ENCODE results near the gene ADISSP. TPM values are rescaled to one million over a fixed set of nuclear protein-coding genes. Genes with fewer than 3 reads are reported as not detected.

Gene ADISSP
- total RNA-seq (ENCODE audit: low replicate concordance), result 20.2 and 22.3 TPM in 2 replicates

DNA sequence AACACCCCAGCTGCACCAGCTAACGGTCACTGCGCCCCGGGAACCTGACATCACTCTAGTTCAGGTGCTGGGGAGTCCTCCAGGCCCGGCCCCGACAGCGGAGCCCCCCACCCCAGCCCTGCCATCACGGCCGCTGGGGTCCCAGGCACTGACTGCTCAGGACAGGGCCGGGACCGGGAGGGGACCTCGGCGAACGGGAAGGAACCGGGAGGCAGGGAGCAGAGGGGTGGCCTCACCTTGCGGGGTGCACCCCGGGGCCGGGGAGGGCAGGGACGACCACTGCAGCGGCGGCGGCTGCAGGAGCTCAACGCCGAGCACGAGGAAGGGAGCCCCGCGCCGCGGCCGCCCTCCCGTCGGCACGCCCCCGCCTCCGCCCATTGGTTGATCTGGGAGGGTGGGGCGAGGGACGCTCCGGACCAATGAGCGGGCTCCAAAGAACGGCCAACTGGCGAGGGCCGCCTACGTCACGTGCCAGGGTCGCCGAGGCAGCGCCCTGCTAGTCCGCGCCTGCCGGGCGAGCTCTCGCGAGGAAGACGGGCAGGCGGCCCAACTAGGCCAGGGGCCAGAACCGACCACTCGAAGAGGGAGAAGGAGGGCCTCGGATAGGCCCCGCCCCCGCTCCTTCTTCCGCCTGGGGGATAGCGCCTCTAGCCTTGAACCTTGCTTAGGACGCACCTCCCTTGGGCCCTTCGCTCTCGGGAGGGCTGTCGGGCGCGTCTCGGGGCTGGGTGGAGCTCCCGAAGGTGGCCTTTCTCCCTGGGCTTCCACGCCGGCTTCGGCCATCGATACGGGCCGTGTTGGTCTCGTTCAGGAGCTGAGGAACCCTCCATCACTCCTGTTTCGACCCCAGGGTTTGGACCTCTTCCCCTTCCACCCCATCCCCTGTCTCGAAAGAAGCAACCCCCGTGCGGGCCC, at the start of gene ADISSP:
ADISSP (minus strand) TSS at position 327 of the 915 bp plus-strand sequence. CDS start 7,653 bp downstream, outside the sequence.

DNA sequence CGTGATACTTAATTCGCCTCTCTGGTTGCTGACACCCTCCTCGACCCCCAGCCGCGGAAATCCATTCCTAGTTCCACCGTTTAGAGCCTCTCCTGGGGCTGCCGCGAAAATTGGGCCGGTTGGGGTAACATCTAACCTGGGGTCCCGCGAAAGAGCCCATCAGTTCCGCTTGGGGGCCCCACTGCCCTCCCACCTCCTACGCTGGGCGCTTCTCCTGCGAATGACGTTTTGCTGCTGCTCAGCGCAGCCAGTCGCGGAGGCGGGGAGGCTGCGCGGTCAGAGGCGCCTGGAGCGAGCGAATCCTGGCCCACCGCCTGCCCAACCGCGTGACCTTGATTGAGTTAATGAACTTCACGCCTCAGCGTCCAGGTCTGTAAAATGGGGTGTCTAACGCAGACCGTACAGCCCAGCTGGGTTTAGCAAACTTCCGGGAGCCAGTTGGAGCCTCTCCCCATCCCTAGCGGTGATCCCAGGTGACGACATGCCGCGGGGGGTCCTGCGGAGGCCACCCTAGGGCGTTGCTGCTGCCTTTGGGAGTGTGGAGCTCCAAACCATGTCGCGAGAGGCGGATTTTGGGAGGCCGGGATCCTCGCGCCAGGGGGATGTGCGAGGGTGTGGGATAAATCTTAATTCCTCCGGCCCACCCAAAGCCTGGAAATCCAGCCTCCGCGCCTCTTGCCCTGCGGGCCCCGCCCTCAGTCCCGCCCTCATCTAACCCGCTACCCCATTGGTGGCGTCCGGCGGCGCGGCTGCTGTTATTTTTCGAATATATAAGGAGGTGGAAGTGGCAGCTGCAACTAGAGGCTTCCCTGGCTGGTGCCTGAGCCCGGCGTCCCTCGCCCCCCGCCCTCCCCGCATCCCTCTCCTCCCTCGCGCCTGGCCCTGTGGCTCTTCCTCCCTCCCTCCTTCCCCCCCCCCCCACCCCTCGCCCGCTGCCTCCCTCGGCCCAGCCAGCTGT, 28.2 kb upstream of the ADISSP start, which contains the start of gene CDC25B:
CDC25B (plus strand) TSS at position 800 of the 958 bp plus-strand sequence. CDS start 222 bp downstream, outside the sequence.

DNA sequence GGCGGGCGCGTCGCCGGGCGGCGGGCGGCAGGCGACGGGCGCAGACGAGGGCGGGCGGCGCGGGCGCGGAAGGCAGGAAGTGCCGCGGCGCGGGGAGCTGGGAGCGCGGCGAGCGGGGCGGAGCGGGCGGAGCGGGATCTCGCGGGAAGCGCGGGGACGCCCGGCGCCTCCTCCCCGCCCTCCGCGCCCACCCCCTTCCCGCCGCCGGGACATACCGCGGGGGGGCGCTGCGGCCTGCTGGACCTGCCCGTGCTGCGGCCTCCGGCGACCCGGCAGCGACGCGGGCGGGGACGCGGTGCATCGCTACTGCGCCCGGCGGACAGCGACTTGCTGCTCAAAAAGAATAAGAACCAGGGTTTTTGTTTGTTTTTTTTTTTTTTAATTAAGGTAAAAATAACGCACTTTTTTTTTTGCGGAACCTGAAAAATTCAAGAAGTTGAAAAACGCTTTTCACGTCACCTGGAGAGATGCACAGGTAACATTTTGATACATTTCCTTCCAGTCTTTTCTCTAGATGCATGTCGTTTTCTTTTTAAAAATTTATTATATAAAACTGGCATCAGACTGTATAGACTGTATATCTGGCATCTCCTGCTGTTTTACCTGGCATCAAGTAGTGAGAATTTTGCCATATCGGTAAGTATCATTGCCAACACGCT, 19.2 kb upstream of the ADISSP start, which contains the start of gene CENPB:
CENPB (minus strand) TSS at position 76 of the 659 bp plus-strand sequence. CDS start 257 bp downstream, outside the sequence.

DNA sequence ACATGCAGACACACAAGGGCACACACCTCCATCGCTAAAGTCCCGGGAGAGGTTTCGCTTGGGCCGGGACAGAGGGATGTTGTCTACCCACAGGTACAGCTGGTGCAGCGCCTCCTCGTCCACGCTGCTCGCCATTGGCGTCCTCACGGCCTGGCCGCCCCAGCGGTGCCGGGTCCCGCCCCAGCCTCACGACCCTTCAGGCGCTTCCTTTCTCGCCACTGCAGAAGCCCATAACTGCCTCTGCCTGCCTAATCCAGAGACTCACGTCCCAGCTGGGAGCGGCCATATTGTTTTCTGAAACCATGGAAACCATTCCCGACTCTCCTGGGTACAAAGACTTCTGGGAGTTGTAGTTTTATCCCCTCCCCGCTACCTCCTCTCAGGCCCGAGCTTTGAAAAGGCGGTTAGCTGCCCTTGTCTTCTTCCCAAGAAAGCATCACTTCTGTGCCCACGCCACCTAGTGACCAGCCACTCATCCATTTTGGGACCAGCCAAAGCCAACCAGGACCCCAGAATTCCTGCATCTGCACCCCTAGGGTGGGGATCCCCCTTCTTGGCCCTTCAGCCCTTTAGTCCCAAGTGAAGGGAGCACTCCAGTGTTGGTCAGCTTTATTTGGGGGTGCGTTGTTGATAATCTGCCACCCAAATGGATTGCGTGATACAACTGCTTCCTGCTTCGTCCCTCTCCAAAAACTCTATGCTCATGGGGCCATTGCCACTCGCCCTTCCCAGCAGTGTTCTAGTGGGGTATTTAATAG, 13.8 kb upstream of the ADISSP start, which contains the start of gene SPEF1:
SPEF1 (minus strand) TSS at position 296 of the 758 bp plus-strand sequence; CDS start at position 135, 161 bp downstream.

DNA sequence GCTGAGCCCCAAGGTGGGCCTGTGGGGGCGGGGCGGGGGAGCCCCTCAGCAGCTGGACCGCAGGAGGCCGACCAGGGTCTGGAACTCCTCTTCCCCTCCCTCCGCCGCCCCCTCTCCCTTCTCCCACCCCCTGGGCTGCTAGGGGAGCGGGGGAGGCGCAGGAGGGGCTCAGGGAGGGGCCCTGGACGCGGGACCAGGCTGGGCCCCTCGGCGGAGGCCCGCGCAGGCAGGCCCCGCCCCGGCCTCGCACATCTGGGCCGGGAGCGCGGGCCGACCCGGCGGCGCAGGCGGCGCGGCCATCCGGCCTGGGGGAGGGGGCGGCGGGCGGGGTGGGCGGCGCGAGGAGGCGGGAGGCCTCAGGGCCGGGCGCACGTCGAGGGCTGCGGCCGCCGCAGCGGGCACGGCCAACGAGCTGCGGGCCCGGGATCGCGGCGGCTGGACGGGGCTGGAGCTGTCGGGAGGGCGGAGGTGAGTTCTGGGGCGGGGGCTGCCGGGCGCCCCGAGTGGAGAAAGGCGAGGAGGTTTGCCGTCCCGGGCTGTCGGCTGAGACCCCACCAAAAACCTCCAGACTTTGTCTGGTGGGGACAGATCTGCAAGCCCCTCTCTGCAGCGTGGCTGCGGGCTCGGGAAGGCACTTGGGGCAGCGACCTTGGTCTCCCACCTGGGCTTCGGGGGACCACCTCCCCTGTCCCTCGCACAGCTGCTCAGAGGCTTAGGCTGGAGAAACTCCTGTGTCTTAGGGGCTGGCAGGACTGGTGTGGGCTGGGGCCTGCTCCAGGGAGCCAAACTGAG, 35.0 kb downstream of the ADISSP start, which contains the start of gene HSPA12B:
HSPA12B (plus strand) TSS at position 359 of the 792 bp plus-strand sequence. CDS start 5,990 bp downstream, outside the sequence.

DNA sequence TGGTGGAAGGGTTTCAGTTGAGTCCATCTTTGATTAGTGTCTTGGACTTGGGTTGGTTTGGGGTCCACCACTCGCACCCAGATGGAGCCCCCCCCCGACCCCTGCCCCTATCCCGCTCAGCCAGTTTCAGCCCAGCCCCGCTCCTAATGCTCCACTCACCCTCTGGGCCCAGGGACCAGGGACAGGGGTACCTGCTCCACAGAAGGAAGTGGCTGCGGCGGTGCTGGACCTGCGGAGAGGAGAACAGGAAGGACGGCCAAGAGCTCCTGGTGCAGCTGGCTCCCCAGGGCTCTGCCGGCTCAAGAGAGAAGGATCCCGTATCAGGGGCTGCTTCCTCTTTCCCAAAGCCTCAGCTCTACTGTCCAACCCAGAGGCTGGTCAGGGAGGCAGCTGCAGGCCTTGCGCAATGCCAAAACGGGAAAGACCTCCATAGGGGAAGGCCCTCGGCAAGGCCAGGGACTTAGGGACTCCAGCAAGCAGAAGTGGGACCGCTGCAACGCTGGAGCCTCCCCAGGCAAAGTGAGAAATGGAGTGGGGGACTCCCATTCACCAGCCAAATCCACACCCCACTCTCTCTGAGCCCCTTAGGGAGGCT, 55.2 kb downstream of the ADISSP start, which contains the start of gene SIGLEC1:
SIGLEC1 (minus strand) TSS at position 322 of the 595 bp plus-strand sequence. CDS start 5,472 bp downstream, outside the sequence.

Other genes starting within 250 kb of the ADISSP start
- not detected in 2 replicates for gene GFRA4, start 104.4 kb downstream of the ADISSP start, total RNA-seq (ENCODE audit: low replicate concordance)
- 0.30 and 48.6 TPM in 2 replicates for gene ADAM33, start 85.7 kb downstream of the ADISSP start, total RNA-seq (ENCODE audit: low replicate concordance)
- gene SIGLEC1, start 55.2 kb downstream of the ADISSP start, total RNA-seq (ENCODE audit: low replicate concordance), result not detected in 2 replicates
- gene HSPA12B, start 35.1 kb downstream of the ADISSP start, total RNA-seq (ENCODE audit: low replicate concordance), result 3.5 TPM in 1 of 2 replicates, not detected in the other
- gene SPEF1, start 13.7 kb upstream of the ADISSP start, total RNA-seq (ENCODE audit: low replicate concordance), result 0.08 and 0.12 TPM in 2 replicates
- gene CENPB, start 19.0 kb upstream of the ADISSP start, total RNA-seq (ENCODE audit: low replicate concordance), result 103 and 147 TPM in 2 replicates
- gene CDC25B, start 28.6 kb upstream of the ADISSP start, total RNA-seq (ENCODE audit: low replicate concordance), result 11.0 and 32.8 TPM in 2 replicates
- gene AP5S1, start 52.8 kb upstream of the ADISSP start, total RNA-seq (ENCODE audit: low replicate concordance), result 15.6 and 16.0 TPM in 2 replicates
- gene MAVS, start 79.1 kb upstream of the ADISSP start, total RNA-seq (ENCODE audit: low replicate concordance), result 8.4 and 8.7 TPM in 2 replicates
- gene PANK2, start 121.6 kb upstream of the ADISSP start, total RNA-seq (ENCODE audit: low replicate concordance), result 31.5 and 36.5 TPM in 2 replicates
- 5.6 and 6.3 TPM in 2 replicates for gene RNF24, start 247.8 kb upstream of the ADISSP start, total RNA-seq (ENCODE audit: low replicate concordance)

All from smooth muscle cell of the coronary artery (primary cell).